ENCODE data around the gene RASAL3. TPM values are rescaled to one million over a fixed set of nuclear protein-coding genes. Genes with fewer than 3 reads are reported as not detected.

Gene RASAL3
- total and polyA plus RNA-seq, 7 donors, result 0.60 to 20.3 (median 1.5) TPM

- TF ChIP-seq POLR2A (IDR thresholded peaks at IDR 0.05), result no peak
- no peak for TF ChIP-seq CTCF (IDR thresholded peaks at IDR 0.05)
- TF ChIP-seq POLR2AphosphoS5 (IDR thresholded peaks at IDR 0.05), result no peak
- no peak for TF ChIP-seq EP300 (IDR thresholded peaks at IDR 0.05)
- H3K36me3 ChIP-seq, result no peaks in the 10 kb centered on the region
- peak; percentile 36 for DNase-seq
- H3K4me1 ChIP-seq, result peaks cover 0 to 10% (median 7%) of the 10 kb centered on the region in 4 donors
- H3K9me3 ChIP-seq, result peaks cover 0 to 2% (median 0%) of the 10 kb centered on the region in 4 donors
- H3K27me3 ChIP-seq, result peaks cover 11 to 54% (median 35%) of the 10 kb centered on the region in 3 donors
- no peak overlapping the region for H3K4me3 ChIP-seq
- intact Hi-C loops (cut with DNase I), result no loop called here
- WGBS, 2 donors, result 67 to 69% methylated on average over 31 of the region's 31 CpGs
- H3K27ac ChIP-seq, result no peak overlapping the region
These were observed 7.3 kb upstream of the RASAL3 start for GRCh38 chr19:15471639-15472101.

GRCh38 chr19:15469513-15470297 is 5.4 kb upstream of the RASAL3 start:
- intact Hi-C loops (cut with DNase I), result no loop called here
- Histone ChIP-seq H3K27ac (no peak overlapping the region), H3K27me3 (peaks cover 11 to 67% (median 35%) of the 10 kb centered on the region in 3 donors), H3K36me3 (no peaks in the 10 kb centered on the region), H3K4me3 (peak overlapping the region in 2 of 4 donors; percentile 31 to 37), H3K9me3 (peaks cover 0 to 2% (median 0%) of the 10 kb centered on the region in 4 donors), H3K4me1 (peaks cover 0 to 10% (median 7%) of the 10 kb centered on the region in 4 donors)
- TF ChIP-seq POLR2AphosphoS5 (IDR thresholded peaks at IDR 0.05) (no peak), CTCF (IDR thresholded peaks at IDR 0.05) (no peak), POLR2A (IDR thresholded peaks at IDR 0.05) (no peak), EP300 (IDR thresholded peaks at IDR 0.05) (no peak)
- WGBS, 2 donors, result 3 to 10% methylated on average over 65 of the region's 65 CpGs
- DNase-seq, result no peak

GRCh38 chr19:15468675-15469512 is 4.5 kb upstream of the RASAL3 start:
- Histone ChIP-seq H3K4me3 (peak overlapping the region in 1 of 4 donors; percentile 37), H3K27me3 (peaks cover 13 to 75% (median 41%) of the 10 kb centered on the region in 3 donors), H3K4me1 (peaks cover 0 to 10% (median 7%) of the 10 kb centered on the region in 4 donors), H3K9me3 (peaks cover 0 to 2% (median 0%) of the 10 kb centered on the region in 4 donors), H3K27ac (no peak overlapping the region), H3K36me3 (no peaks in the 10 kb centered on the region)
- intact Hi-C loops (cut with DNase I), result no loop called here
- TF ChIP-seq CTCF (IDR thresholded peaks at IDR 0.05) (no peak), POLR2AphosphoS5 (IDR thresholded peaks at IDR 0.05) (no peak), POLR2A (IDR thresholded peaks at IDR 0.05) (no peak), EP300 (IDR thresholded peaks at IDR 0.05) (no peak)
- 44 to 52% methylated on average over 12 of the region's 12 CpGs for WGBS, 2 donors
- peak; percentile 56 for DNase-seq

GRCh38 chr19:15467734-15468214 is 3.4 kb upstream of the RASAL3 start:
- no peak for TF ChIP-seq POLR2AphosphoS5 (IDR thresholded peaks at IDR 0.05)
- no peak for TF ChIP-seq EP300 (IDR thresholded peaks at IDR 0.05)
- no peak for TF ChIP-seq POLR2A (IDR thresholded peaks at IDR 0.05)
- TF ChIP-seq CTCF (IDR thresholded peaks at IDR 0.05), result no peak
- Histone ChIP-seq H3K9me3 (peaks cover 0 to 2% (median 0%) of the 10 kb centered on the region in 4 donors), H3K4me3 (no peak overlapping the region), H3K36me3 (no peaks in the 10 kb centered on the region), H3K27me3 (peaks cover 13 to 81% (median 47%) of the 10 kb centered on the region in 3 donors), H3K27ac (no peak overlapping the region), H3K4me1 (peaks cover 0 to 10% (median 7%) of the 10 kb centered on the region in 4 donors)
- 72 to 77% methylated on average over 6 of the region's 6 CpGs for WGBS, 2 donors
- no peak for DNase-seq
- intact Hi-C loops (cut with DNase I), result no loop called here
